ENCODE results near the gene CHRM1. TPM values are rescaled to one million over a fixed set of nuclear protein-coding genes. Genes with fewer than 3 reads are reported as not detected.

The CHRM1 gene
- total RNA-seq, 1 donor from 2014 or later = not detected

DNA sequence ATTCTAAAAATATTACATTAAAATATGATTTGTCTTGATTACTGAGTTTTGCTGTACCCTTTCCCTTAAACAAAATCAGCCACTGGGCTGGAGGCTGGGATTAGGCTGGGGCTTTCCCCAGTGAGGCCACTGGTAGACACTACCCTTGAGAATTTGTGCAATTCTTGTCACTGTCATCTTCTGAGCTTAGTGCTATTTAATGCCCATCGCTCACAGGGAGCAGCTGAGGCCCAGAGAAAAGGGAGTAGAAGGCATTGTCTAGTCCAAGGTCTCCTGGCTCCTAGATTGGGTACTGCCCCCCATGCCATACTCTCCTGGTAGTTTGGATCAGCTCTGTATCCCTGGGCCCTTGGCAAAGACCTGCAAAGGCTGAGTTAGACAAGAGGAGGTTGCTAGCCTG is 6.7 kb downstream of the CHRM1 start:
- DNase-seq (ENCODE audit: low read depth) (no peak), FAIRE-seq (no peak)
- peaks cover 34% of the 10 kb centered on the region for H3K27me3 Mint-ChIP-seq (ENCODE audit: low read depth, unreplicated experiment)
- Histone ChIP-seq H3K9me3 (ENCODE audit: insufficient read depth, low read depth, low read length) (no peaks in the 10 kb centered on the region), H3K4me1 (ENCODE audit: insufficient read depth, low read length) (no peaks in the 10 kb centered on the region), H3K4me2 (ENCODE audit: low read length) (no peak overlapping the region), H2AFZ (ENCODE audit: low read depth, low read length) (no peak overlapping the region), H4K20me1 (ENCODE audit: insufficient read depth, low read length) (no peaks in the 10 kb centered on the region), H3K79me2 (ENCODE audit: insufficient read depth, low read length) (no peaks in the 10 kb centered on the region), H3K27ac (ENCODE audit: low read depth, low read length) (no peak overlapping the region), H3K27me3 (ENCODE audit: insufficient read depth, low read length) (peaks cover 2% of the 10 kb centered on the region), H3K9ac (ENCODE audit: low read length) (no peak overlapping the region), H3K4me3 (ENCODE audit: insufficient read depth, low read depth, low read length) (no peak overlapping the region), H3K36me3 (ENCODE audit: insufficient read depth, low read length) (no peaks in the 10 kb centered on the region)
- no peaks in the 10 kb centered on the region for H3K9me3 Mint-ChIP-seq (ENCODE audit: unreplicated experiment)
- H3K4me3 Mint-ChIP-seq (ENCODE audit: unreplicated experiment) = no peak overlapping the region
- no peaks in the 10 kb centered on the region for H3K36me3 Mint-ChIP-seq (ENCODE audit: low read depth, unreplicated experiment)
- no peak overlapping the region for H3K27ac Mint-ChIP-seq (ENCODE audit: unreplicated experiment)
- no peaks in the 10 kb centered on the region for H3K4me1 Mint-ChIP-seq (ENCODE audit: low read depth, unreplicated experiment)
- no peak for TF ChIP-seq EZH2 (IDR thresholded peaks at IDR 0.05; ENCODE audit: insufficient read depth, low read length)
- TF ChIP-seq, protein P1, sequence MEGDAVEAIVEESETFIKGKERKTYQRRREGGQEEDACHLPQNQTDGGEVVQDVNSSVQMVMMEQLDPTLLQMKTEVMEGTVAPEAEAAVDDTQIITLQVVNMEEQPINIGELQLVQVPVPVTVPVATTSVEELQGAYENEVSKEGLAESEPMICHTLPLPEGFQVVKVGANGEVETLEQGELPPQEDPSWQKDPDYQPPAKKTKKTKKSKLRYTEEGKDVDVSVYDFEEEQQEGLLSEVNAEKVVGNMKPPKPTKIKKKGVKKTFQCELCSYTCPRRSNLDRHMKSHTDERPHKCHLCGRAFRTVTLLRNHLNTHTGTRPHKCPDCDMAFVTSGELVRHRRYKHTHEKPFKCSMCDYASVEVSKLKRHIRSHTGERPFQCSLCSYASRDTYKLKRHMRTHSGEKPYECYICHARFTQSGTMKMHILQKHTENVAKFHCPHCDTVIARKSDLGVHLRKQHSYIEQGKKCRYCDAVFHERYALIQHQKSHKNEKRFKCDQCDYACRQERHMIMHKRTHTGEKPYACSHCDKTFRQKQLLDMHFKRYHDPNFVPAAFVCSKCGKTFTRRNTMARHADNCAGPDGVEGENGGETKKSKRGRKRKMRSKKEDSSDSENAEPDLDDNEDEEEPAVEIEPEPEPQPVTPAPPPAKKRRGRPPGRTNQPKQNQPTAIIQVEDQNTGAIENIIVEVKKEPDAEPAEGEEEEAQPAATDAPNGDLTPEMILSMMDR (IDR thresholded peaks at IDR 0.05; ENCODE audit: insufficient read depth, low read depth, low read length) = no peak

DNA sequence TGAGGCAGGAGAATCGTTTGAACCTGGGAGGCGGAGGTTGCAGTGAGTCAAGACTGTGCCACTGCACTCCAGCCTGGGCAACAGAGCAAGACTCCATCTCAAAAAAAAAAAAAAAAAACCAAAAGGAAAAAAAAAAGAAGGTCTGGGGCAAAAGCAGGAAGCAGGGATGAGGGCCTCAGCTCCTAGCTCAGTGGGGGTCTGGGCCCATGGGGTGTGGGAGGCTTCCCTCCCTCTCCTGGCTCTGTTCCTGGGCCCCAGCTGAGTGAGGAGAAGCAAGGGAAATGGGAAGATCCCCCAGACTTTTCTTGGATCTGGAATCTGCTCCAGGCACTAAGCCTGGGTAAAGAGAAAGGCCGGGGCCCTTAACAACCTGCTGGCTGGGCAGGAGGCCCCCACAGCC is 8.9 kb downstream of the CHRM1 start:
- Histone ChIP-seq H3K27me3 (ENCODE audit: insufficient read depth, low read length) (peaks cover 1% of the 10 kb centered on the region), H4K20me1 (ENCODE audit: insufficient read depth, low read length) (no peaks in the 10 kb centered on the region), H3K36me3 (ENCODE audit: insufficient read depth, low read length) (no peaks in the 10 kb centered on the region), H3K79me2 (ENCODE audit: insufficient read depth, low read length) (no peaks in the 10 kb centered on the region), H3K4me2 (ENCODE audit: low read length) (no peak overlapping the region), H3K4me1 (ENCODE audit: insufficient read depth, low read length) (no peaks in the 10 kb centered on the region), H3K27ac (ENCODE audit: low read depth, low read length) (no peak overlapping the region), H2AFZ (ENCODE audit: low read depth, low read length) (no peak overlapping the region), H3K9ac (ENCODE audit: low read length) (no peak overlapping the region), H3K4me3 (ENCODE audit: insufficient read depth, low read depth, low read length) (no peak overlapping the region), H3K9me3 (ENCODE audit: insufficient read depth, low read depth, low read length) (no peaks in the 10 kb centered on the region)
- Mint-ChIP-seq H3K27ac (ENCODE audit: unreplicated experiment) (no peak overlapping the region), H3K4me1 (ENCODE audit: low read depth, unreplicated experiment) (no peaks in the 10 kb centered on the region), H3K36me3 (ENCODE audit: low read depth, unreplicated experiment) (no peaks in the 10 kb centered on the region), H3K27me3 (ENCODE audit: low read depth, unreplicated experiment) (peaks cover 24% of the 10 kb centered on the region), H3K9me3 (ENCODE audit: unreplicated experiment) (no peaks in the 10 kb centered on the region), H3K4me3 (ENCODE audit: unreplicated experiment) (no peak overlapping the region)
- TF ChIP-seq, protein P1 (IDR thresholded peaks at IDR 0.05; ENCODE audit: insufficient read depth, low read depth, low read length) = no peak
- TF ChIP-seq EZH2 (IDR thresholded peaks at IDR 0.05; ENCODE audit: insufficient read depth, low read length) = no peak
- no peak for FAIRE-seq
- DNase-seq (ENCODE audit: low read depth) = no peak

DNA sequence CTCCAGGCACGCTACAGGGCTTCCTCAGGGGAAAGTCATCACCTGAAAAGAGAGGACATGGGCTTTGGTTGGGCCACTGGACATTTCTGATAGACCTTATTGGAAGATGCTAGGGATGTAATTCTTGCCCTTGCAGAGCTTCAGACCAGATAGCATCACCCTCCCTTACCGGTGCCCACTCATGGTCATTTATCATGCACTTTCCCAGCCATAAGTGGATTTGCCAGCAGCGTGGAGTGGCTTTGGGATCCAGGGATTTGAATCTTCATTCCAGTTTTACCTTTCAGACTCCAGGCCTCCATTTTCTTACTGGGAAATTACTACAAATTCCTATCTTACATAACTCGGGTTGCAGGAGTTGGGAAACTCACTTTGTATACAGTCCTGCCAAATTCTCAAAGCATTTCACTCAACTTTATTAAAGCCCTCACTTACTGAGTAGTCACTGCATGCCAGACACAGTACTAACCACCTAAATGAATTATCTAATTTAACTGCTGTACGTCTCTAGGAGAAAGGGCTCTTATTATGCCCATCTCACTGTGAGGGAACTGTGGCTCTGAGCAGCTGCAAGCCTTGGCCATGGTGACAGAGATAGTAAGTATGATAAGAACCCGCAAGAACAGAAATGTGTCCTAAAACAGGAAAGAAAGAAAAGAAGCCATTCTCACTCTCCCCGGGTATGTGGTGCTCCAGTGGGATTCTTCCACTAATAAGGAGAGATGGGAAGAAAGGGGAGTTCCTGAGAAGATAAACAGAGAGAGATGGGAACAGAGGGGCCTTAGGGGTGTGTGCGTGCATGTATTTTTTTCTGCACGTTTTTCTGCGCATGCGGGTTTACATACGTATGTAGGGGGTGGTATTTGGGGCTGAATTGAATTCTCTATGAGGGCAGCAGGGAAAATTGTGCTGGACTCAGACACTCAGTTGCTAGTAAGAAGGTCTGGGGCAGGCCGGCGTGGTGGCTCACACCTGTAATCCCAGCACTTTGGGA is 9.7 kb downstream of the CHRM1 start:
- H3K27ac Mint-ChIP-seq (ENCODE audit: unreplicated experiment) = no peak overlapping the region
- Histone ChIP-seq H3K79me2 (ENCODE audit: insufficient read depth, low read length) (no peaks in the 10 kb centered on the region), H3K36me3 (ENCODE audit: insufficient read depth, low read length) (no peaks in the 10 kb centered on the region), H3K27ac (ENCODE audit: low read depth, low read length) (no peak overlapping the region), H3K4me2 (ENCODE audit: low read length) (no peak overlapping the region), H3K27me3 (ENCODE audit: insufficient read depth, low read length) (no peaks in the 10 kb centered on the region), H3K4me3 (ENCODE audit: insufficient read depth, low read depth, low read length) (no peak overlapping the region), H3K4me1 (ENCODE audit: insufficient read depth, low read length) (no peaks in the 10 kb centered on the region), H3K9me3 (ENCODE audit: insufficient read depth, low read depth, low read length) (no peaks in the 10 kb centered on the region), H3K9ac (ENCODE audit: low read length) (no peak overlapping the region), H2AFZ (ENCODE audit: low read depth, low read length) (no peak overlapping the region), H4K20me1 (ENCODE audit: insufficient read depth, low read length) (no peaks in the 10 kb centered on the region)
- H3K4me3 Mint-ChIP-seq (ENCODE audit: unreplicated experiment) = no peak overlapping the region
- FAIRE-seq (no peak), DNase-seq (ENCODE audit: low read depth) (no peak)
- H3K27me3 Mint-ChIP-seq (ENCODE audit: low read depth, unreplicated experiment) = peaks cover 23% of the 10 kb centered on the region
- TF ChIP-seq EZH2 (IDR thresholded peaks at IDR 0.05; ENCODE audit: insufficient read depth, low read length) = no peak
- TF ChIP-seq, protein P1 (IDR thresholded peaks at IDR 0.05; ENCODE audit: insufficient read depth, low read depth, low read length) = no peak
- H3K36me3 Mint-ChIP-seq (ENCODE audit: low read depth, unreplicated experiment) = no peaks in the 10 kb centered on the region
- H3K9me3 Mint-ChIP-seq (ENCODE audit: unreplicated experiment) = no peaks in the 10 kb centered on the region
- no peaks in the 10 kb centered on the region for H3K4me1 Mint-ChIP-seq (ENCODE audit: low read depth, unreplicated experiment)
